ENCODE results near the gene RAC2.

Gene RAC2

DNA sequence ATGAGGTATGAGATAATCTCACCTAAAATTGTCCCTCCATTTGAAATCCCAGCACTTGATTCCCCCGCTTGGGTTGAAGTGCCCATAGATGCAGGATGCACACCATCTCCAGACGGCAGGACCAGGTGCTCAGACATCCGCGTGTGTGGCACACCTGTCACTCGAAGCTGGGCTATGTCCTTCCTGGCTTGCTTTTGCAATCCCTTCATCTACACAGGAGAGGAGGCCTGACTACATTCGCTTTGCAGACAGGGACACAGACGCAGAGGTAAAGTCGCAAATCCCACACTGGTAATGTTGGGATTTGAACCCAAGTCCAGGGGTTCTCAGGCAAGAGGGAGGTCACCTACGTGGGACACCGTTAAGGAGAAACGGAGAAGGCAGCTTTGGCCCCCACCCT lies 31.1 kb upstream of the RAC2 start:
- DNase-seq (ENCODE audit: low read depth) = no peak

DNA sequence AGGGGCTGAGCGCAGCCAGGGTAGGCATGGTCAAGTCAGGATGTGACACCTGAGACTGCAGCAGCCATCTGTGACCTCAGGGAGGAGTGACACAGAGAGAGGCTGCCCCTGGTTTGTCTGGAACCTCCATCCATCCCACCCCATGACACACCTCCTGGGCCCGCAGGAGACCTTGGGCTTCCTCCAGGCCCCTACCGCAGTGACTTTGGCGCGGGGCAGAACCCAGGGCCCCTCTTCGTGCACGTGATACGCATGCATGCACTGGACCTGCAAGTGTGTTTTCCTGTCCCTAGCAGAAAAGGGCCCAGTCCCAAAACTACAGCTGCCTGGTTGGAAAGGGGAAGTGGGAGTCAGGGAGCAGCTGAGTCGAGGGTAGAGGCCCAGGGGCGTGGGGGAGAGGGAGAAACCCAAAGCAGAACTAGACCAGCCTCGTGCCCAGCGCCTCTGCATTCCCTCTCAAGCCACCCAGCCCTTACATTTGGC lies 30.4 kb upstream of the RAC2 start:
- DNase-seq (ENCODE audit: low read depth) = no peak

DNA sequence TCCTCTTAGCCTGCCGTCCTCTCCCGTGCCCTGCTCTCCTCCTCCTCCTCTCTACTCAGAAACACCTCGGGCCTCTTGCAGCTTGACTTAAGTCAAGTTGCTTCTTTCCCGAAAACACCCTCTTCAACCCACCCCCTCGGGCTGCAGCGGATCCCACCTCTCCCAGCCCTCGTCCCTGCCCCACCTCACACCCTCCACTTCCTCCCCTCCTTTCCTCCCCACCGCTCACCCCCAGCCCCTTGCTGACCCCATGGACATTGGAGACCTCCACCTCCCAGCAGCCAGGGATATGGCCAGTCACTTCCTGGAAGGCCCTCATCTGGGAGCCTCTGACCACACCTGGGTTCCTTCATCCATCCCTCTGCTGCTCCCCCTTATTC lies 29.8 kb upstream of the RAC2 start:
- DNase-seq (ENCODE audit: low read depth) = no peak

DNA sequence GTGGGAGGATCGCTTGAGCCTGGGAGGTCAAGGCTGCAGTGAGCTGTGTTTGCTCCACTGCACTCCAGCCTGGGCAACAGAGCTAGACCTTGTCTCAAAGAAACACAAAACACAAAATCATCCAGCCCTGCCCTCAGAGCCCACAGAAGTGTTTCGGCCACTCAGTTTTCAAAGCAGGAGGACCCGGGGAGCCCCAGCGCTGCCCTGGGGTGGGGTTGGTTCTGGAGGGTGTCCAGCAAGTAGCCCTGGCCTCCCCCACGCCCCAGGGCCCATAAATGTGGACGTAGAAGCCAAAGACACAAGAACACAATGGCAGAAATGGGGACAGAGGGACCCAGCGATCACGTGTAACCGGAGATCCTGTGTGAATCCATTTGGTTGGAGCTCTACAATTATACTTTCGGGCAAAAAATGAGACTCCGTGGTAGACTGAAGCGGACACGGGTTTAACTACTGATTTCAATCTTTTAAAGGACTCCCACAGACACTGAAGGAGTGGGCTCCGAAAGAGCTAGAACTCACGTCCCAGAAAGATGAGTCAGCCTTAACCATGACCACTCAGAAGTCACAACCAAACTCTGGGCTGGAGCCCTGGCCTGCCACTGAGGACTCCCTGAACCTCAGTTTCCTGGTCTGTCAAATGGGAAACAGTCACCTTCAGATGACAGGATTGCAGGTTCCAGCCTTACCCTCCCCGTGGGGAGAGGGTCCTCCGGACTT lies 29.2 kb upstream of the RAC2 start:
- DNase-seq (ENCODE audit: low read depth) = no peak

DNA sequence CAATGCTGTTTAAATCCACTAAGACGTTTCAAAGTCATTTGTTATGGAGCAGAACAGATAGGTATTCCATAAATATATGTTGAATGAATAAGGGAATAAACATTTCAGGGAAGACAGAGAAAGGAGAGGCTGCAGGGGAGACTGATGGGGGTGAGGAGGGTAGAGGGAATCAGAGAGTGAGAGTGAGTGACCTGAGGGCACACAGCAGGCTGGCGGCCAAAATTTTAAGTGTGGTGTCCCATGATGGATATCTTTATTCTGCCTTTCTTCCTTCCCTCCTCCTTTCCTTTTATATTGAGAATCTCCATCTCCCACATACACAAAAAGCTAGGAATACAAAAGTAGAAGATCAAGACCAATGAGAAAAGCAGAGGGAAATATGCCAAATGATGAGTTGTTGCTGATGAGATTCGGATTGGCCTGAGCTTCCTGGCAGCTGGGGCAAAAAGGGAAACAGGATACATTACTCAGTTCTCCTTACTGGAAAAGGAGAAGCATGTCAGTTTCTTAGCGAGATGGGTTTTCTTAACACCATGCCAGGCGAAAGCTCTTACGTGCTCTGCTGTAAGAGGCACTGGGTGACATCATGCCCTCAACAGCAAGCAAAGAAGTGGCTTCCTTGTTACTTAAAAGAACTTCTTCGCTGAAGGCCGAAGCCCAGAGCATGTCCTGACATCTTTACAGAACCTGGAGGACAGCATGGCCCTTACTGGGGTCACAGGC lies 27.0 kb upstream of the RAC2 start:
- DNase-seq (ENCODE audit: low read depth) = no peak

DNA sequence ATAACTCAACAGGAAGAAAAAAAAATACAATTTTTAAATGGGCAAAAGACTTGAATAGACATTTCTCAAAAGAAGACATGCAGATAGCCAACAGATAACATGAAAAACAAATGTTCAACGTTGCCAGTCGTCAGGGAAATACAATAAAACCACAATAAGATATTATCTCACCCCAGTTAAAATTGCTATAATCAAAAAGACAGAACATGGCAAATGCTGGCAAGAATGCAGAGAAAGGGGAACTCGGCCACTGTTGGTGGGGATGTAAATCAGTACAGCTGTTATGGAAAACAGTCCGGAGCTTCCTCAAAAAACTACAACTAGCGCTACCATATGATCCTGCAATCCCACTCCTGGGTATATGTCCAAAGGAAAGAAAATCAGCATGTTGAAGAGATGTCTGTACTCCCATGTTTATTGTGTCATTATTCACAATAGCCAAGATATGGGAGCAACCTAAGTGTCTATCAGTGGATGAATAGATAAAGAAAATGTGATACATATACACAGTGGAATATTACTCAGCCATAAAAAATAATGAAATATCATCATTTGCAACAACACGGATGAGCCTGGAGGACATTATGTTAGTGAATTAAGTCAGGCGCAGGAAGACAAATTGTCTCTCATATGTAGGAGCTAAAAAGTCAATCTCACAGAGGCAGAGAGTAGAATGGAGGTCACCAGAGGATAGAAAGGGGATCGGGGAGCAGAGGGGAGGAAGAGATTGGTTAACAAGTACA lies 26.0 kb upstream of the RAC2 start:
- DNase-seq (ENCODE audit: low read depth) = no peak

DNA sequence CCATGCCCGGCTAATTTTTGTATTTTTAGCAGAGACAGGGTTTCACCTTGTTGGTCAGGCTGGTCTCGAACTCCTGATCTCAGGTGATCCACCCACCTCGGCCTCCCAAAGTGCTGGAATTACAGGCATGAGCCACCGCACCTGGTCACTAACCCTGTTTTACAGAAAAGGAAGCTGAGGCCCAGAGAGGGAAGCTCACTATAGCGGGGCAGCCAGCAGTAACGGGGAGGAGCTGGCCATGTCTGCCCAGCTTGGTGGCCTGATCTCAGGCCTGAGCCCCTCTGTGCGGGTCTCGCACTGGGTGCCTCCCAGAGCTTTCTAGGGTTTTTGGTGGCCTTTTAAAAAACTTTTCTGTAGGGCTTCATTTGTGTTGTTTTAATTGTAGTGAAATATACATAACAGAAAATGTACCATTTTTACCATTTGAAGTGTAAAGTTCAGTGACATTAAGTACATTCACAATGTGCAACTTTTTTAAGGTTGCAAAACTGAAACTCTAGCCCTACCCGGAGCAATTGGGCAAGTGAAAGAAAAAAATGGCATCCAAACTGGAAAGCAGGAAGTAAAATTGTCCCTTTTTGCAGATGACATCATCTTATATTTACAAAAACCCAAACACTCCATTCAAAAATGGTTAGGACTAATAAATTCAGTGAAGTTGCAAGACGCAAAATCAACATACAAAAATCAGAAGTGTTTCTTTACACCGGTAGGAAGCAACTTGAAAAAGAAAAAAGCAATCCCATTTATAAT lies 23.8 kb upstream of the RAC2 start:
- DNase-seq (ENCODE audit: low read depth) = no peak

DNA sequence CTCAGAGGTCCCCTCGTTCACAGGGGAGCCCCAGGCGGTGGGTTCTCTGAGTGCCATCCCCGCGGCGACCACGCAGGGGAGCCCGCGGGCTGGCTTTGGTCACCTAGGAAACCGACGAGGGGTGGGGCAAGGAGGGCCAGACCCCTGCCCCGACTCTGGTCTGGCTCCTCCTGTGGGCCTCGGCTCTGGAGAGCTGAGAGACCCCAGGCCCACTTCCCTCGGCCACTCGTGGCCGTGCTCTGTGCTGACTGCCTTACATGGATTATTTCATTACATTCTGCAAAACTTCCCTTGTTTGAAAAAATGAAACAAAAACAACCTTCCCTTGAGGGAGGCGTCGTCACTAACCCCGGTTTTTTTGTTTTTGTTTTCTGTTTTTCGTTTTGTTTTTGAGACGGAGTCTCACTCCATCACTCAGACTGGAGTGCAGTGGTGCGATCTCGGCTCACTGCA lies 23.1 kb upstream of the RAC2 start:
- DNase-seq (ENCODE audit: low read depth) = no peak

DNA sequence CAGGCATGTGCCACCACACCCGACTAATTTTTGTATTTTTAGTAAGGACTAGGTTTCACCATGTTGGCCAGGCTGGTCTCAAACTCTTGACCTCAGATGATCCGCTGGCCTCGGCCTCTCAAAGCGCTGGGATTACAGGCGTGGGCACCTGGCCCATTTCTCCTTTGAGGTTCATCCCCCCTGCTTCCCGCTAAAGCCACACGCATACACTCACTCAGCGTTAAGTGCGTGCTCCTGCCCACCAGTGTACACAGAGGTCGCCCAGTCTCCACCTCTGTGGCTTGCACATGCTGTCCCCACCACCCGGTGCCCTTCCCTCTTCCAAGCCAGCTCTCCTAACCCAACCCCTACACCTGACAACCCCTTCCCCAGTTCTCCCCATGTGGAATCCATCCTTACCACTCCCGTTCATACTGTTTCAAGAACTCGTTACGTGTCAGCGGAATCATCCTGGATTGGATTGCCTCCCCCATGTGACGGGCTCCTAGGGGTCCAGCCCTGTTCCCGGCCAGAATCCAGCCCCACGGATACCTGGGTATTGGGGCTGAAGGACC lies 22.6 kb upstream of the RAC2 start:
- no peak for DNase-seq (ENCODE audit: low read depth)

DNA sequence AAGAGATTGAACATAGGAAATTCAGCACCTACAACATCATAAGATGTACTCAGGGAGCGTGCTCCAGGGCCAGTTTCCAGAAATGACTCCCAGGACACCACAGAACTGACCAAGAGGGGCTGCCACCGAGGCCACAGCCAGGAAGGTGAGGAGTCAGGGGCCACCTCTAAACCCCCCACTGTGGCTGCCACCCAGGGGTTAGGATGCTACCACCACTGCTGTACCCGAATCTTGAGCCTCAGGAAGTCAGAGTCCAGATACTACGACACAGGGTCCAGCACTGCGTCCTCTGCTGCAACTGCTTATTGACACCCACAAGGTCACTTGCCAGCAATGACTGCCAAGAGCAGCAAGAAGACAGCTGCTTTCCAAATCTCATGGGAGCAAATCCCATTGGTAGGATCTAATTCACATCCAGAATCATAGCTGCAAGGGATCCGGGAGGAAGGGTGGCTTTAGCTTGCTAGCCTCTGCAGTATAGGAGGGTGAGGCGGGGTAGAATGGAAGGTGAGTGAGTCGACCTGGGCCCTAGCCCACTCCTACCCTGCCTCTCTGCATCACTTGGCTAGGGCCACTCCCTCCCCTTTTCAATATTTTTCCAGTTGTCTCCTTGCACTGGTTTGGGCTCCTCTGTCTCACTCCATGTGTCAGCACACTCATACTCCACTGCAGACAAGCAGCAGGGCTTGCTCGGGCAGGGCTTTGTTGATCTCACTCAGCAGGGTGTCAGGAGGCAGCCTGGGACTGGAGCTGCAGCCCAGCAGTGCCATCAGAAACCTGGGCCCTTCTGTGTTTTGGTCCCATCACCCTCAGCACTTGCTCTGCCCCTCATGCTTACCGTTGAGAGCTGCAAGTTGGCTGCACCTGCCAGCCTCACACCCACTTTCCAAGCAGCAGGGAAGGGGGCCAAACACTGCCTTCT lies 20.2 kb upstream of the RAC2 start:
- no peak for DNase-seq (ENCODE audit: low read depth)

DNA sequence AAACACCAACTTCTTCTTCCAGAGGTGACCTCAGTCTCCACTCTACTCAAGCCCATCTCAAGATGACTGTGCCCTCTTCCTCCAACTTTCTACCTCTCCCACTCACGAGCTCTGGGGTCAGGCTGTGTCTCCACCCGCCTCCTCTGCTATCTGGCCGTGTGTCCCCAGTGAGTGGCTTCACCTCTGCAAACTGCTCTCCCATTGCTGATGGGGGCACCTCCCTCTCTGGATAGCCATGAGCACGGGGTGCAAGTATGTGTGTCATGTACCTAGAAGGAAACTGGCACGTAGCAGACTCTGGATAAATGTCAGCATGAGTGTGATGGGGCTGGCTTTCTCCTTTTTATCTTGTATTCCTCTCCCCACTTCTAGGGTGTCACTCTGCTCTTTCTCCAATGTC lies 18.3 kb upstream of the RAC2 start:
- no peak for DNase-seq (ENCODE audit: low read depth)

DNA sequence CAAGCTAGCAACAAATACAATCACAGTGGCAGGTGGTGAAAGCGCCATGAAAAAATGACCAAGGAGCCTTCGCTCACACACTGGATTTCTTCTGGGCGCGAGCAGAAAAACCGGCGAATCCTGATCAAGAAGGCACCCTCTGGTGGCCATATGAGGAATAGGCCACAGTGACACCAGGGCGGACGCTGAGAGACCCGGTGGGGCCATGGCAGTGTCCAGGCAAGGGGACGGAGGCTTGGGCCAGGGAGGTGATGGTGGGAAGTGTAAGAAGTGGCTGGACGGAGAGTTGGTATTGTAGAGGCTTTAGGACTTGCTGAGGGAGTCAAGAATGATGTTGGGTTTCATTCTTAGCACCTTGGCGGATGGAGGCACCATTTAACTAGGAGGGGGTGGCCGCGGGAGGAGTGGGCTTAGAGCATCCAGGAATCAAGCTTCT lies 16.9 kb upstream of the RAC2 start:
- DNase-seq (ENCODE audit: low read depth) = no peak

DNA sequence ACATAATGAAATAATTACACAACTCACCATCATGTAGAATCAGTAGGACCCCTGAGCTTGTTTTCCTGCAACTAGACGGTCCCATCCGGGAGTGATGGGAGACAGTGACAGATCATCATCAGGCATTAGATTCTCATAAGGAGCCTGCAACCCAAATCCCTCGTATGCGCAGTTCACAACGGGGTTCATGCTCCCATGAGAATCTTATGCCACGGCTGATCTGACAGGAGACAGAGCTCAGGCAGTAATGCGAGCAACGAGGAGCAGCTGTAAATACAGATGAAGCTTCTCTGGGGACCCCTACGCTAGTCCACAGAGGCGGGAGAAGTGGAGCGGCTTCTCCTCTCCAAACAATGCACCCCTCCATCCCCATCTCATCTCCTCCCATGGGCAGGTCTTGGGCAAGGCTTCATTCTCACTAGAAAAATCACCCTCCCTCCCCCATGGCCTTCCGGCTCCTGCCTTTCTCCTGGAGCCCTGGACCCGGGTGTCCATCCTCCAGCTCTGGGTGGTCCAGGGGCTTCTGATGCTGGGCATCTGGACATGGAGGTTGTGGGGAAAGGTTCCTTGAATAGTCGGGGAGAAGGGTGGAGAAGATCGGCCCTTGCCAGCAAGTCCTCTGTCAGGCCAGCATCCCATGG lies 16.2 kb upstream of the RAC2 start:
- no peak for DNase-seq (ENCODE audit: low read depth)

DNA sequence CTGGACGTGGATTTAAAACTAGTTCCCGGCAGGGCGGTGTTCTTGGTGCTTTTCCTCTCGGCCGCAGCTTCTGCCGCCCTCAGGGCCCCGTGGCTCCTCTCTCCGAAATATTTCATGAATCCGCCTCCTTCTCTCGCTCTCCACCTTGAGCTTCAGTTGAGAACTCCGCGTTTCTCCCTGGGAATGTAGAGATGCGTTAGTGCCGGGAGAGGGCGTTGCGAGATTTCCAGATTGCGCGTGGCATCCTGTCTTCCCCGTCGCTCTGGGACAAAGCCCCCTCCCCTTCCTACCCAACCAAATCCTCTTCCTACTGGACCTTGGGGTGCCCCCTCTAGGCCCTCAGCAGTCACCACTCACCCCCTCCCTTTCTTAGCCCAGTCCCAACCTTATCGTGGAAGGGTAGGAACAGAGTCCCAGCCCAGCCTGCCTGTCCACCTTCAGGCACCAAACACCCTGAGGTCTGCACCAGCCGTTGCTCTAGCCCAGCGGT lies 15.5 kb upstream of the RAC2 start:
- no peak for DNase-seq (ENCODE audit: low read depth)

DNA sequence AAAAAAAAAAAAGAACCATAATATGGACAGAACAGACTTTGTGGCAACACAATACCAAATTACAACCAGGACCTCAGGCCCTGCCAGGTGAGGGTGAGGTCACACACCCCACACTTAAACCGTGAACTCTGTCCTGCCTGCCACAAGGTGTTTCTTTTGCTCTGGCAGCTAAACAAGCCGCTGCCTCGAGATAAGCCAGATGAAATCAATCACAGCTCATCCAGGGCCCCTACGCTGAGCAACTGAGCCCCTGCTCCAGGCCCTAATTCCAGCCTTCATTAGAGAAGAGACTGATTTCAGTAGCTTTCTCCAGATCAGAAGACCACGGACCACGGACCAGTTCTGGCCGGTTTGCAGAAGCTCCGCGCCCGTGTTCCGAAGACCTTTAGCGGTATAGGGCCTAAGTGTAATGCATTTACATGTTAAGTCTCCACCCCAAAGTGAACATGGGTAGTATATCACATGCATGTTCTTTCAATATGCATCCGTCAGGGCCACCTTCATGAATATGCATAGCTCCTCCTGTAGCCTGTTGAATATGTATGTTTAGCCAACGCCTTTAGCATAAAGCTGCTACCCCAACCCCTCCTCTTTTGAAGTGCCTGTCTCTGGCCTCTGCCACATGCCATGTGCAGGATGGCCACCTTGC lies 14.8 kb upstream of the RAC2 start:
- DNase-seq (ENCODE audit: low read depth) = no peak

DNA sequence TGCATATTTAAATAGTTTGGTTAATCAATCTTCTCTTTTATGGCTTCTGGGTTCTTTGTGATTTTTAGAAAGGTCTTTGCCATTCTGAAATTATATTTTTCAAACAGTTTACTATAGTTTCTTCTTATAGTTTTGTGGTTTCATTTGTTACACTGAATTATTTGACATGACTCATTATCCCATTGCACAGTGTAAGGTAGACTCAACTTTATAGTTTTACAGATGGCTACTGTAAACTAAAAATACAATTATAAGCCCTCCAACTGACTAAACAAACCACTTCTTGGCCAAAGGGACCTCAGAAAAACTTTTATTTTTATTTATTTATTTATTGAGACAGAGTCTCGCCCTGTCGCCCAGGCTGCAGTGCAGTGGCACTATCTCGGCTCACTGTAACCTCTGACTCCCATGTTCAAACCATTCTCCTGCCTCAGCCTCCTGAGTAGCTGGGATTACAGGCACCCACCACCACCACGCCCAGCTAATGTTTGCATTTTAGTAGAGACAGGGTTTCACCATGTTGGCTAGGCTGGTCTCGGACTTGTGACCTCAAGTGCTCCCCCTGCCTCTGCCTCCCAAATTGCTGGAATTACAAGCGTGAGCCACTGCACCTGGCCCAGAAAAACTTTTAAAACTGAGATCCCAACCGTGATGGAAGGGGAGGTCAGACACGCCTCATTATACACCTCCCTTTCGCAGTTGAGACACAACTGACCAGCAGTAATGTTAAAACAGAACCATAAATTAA lies 14.1 kb upstream of the RAC2 start:
- no peak for DNase-seq (ENCODE audit: low read depth)

DNA sequence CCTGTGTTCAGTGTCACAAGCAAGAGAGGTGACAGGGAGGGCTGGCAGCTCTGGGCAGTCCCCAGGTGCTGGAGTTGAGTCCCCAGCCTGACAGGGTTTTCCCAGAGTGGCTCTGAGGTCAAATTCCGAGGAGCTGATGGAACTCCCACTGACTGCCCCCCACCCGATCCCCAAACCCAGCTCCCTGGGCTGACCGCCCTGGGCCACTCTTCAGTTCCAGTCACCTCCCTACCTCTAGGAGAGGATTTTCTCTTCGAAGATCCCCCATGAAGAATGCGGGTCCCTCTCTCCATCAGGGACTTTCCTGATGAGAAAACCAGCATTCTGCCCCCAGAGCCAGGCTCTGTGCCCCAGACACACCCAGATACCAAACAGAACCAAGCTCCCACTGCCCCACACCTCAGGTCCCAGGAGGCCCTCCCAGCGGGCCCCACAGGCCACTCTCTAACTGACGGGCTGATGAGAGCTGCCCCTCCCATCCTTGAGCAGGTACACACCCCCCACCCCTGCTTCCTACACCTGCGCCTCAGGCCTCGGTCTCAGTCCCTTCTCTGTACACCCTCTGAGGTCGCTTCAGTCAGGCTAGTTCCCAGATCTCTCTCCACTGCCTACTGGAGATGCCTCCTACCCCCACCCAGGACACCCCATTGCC lies 12.1 kb upstream of the RAC2 start:
- DNase-seq (ENCODE audit: low read depth) = no peak

DNA sequence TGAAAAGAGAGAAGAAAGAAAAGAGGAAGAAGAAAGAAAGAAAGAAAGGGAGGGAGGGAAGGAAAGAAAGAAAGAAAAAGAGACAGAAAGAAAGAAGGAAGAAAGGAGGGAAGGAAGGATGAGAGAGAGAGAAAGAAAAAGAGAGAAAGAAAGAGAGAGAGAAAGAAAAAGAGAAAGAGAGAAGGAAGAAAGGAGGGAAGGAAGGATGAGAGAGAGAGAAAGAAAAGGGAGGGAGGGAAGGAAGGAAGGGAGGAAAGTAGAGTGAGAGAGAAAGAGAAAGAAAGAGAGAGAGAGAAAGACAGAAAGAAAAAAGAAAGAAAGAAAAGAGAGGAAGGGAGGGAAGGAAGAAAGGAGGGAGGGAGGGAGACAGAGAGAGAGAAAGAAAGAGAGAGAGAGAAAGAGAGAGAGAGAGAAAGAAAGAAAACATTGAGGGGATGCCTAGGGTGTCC lies 11.5 kb upstream of the RAC2 start:
- no peak for DNase-seq (ENCODE audit: low read depth)
